Subcutaneous abdominal adipose tissue (tissue), 5 donors: Measurements from ENCODE around the gene TAGLN.

Source experiments
- H3K27ac ChIP-seq: one replicate; pipeline ENCODE4 v1.7.0; 2013; ENCODE audit warnings: low read depth, mild to moderate bottlenecking, inconsistent platforms, low read length, moderate library complexity
- H3K27me3 ChIP-seq, 5 donors: one replicate each; pipeline ENCODE4 v1.7.0; 2013; ENCODE audit warnings: low read length in 5 of 5, inconsistent platforms in 1 of 5; ENCODE audit not compliant: control insufficient read depth in 5 of 5, insufficient read depth in 4 of 5
- H3K36me3 ChIP-seq, 5 donors: one replicate each; pipeline ENCODE4 v1.7.0; 2013; ENCODE audit warnings: low read length in 5 of 5; ENCODE audit not compliant: control insufficient read depth in 5 of 5, insufficient read depth in 5 of 5
- H3K4me1 ChIP-seq, 5 donors: one replicate each; pipeline ENCODE4 v1.7.0; 2013; ENCODE audit warnings: low read length in 5 of 5, mild to moderate bottlenecking in 3 of 5, moderate library complexity in 1 of 5; ENCODE audit not compliant: control insufficient read depth in 5 of 5, insufficient read depth in 5 of 5
- H3K4me3 ChIP-seq, 5 donors: one replicate each; pipeline ENCODE4 v1.7.0; 2013; ENCODE audit warnings: low read length in 5 of 5, low read depth in 1 of 5
- H3K9ac ChIP-seq, 5 donors: one replicate each; pipeline ENCODE4 v1.7.0; 2013; ENCODE audit warnings: low read length in 5 of 5, mild to moderate bottlenecking in 4 of 5, moderate library complexity in 3 of 5
- H3K9me3 ChIP-seq, 5 donors: one replicate each; pipeline ENCODE4 v1.7.0; 2013; ENCODE audit warnings: low read length in 5 of 5; ENCODE audit not compliant: control insufficient read depth in 5 of 5
- donor health status: healthy.
- donor health status: healthy.
- donor health status: healthy.
- donor health status: healthy.
- donor health status: healthy.

The TAGLN gene

DNA sequence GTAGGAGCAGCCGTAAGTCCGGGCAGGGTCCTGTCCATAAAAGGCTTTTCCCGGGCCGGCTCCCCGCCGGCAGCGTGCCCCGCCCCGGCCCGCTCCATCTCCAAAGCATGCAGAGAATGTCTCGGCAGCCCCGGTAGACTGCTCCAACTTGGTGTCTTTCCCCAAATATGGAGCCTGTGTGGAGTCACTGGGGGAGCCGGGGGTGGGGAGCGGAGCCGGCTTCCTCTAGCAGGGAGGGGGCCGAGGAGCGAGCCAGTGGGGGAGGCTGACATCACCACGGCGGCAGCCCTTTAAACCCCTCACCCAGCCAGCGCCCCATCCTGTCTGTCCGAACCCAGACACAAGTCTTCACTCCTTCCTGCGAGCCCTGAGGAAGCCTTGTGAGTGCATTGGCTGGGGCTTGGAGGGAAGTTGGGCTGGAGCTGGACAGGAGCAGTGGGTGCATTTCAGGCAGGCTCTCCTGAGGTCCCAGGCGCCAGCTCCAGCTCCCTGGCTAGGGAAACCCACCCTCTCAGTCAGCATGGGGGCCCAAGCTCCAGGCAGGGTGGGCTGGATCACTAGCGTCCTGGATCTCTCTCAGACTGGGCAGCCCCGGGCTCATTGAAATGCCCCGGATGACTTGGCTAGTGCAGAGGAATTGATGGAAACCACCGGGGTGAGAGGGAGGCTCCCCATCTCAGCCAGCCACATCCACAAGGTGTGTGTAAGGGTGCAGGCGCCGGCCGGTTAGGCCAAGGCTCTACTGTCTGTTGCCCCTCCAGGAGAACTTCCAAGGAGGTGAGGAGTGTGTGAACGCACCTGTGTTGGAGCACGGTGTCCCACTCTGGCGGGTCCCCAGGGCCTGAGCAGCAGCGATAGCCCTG, at the start of gene TAGLN:
TAGLN (plus strand) TSS at position 318 of the 863 bp plus-strand sequence. CDS start 3,644 bp downstream, outside the sequence.
- Histone ChIP-seq H3K9me3 (no peaks in the 10 kb centered on the region), H3K9ac (peak within 1 kb of the TSS; percentile 19 to 67 (median 59)), H3K36me3 (peaks cover 0 to 43% (median 33%) of the 10 kb centered on the region in 5 donors), H3K4me1 (peaks cover 6 to 78% (median 73%) of the 10 kb centered on the region in 5 donors), H3K27ac (peak within 1 kb of the TSS; percentile 79), H3K27me3 (no peaks in the 10 kb centered on the region), H3K4me3 (peak within 1 kb of the TSS; percentile 63 to 71 (median 67))

DNA sequence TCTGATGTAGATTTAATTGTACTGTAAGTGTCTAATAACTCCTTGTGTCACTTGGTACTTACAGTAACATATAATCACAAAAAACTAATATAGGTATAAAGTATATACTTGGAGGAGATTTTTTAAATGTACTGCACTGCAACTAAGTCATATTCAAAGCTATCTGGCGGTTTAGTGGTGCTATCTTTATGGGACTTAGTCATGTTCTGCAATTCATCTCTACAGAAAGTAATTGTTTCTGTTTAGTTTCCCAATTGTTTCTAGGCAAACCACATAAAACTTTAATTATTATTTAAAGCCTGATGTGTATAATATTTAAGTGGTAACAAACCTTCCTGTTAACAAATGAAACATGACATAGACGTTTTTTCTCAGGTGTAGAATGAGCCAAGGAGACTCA, 47.1 kb upstream of the TAGLN start:
- Histone ChIP-seq H3K36me3 (peaks cover 3 to 19% (median 11%) of the 10 kb centered on the region in 5 donors), H3K4me1 (peaks cover 0 to 8% (median 3%) of the 10 kb centered on the region in 5 donors), H3K9ac (no peak overlapping the region)

DNA sequence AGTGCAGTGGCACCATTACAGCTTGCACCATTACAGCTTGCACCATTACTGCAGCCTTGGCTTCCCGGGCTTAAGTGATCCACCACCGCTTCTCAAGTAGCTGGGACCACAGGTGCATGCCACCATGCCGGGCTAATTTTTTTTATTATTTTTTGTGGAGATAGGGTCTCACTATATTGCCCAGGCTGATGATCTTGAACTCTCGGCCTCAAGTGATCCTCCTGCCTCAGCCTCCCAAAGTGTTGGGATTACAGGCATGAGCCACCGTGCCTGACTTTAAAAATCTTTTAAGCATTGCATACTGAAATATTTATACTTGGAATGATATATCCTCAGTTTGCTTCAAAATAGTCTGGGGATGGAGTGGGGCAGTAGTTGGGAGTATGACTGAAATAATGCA, 44.7 kb upstream of the TAGLN start:
- Histone ChIP-seq H3K9ac (no peak overlapping the region), H3K36me3 (peaks cover 3 to 17% (median 7%) of the 10 kb centered on the region in 5 donors), H3K9me3 (no peaks in the 10 kb centered on the region), H3K27ac (no peak overlapping the region), H3K4me1 (no peaks in the 10 kb centered on the region), H3K27me3 (no peaks in the 10 kb centered on the region), H3K4me3 (no peak overlapping the region)

More for the DNA sequence above, 47.1 kb upstream of the TAGLN start:
- H3K27me3 ChIP-seq, result no peaks in the 10 kb centered on the region
- H3K4me3 ChIP-seq, result no peak overlapping the region
- no peaks in the 10 kb centered on the region for H3K9me3 ChIP-seq
- H3K27ac ChIP-seq, result no peak overlapping the region

DNA sequence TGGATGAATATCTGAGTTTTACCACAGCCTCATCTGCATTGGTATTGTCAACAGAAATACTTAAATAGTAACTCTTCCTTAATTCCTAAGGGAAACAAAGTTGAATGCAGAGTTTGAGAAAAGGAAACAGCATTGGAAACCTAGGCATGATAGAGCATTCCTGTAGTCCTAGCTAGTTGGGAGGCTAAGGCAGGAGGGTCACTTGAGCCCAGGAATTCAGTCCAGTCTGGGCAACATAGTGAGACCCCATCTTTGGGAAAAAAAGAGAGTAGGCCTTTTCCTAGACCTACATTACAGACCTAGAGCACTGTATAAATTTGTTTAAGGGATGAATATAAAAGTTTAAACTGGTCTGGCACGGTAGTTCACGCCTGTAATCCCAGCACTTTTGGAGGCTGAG, 41.7 kb upstream of the TAGLN start:
- H3K27ac ChIP-seq, result no peak overlapping the region
- H3K27me3 ChIP-seq, result no peaks in the 10 kb centered on the region
- H3K4me1 ChIP-seq, result no peaks in the 10 kb centered on the region
- no peak overlapping the region for H3K9ac ChIP-seq
- H3K9me3 ChIP-seq, result no peaks in the 10 kb centered on the region
- no peak overlapping the region for H3K4me3 ChIP-seq
- H3K36me3 ChIP-seq, result peaks cover 10 to 37% (median 21%) of the 10 kb centered on the region in 5 donors

DNA sequence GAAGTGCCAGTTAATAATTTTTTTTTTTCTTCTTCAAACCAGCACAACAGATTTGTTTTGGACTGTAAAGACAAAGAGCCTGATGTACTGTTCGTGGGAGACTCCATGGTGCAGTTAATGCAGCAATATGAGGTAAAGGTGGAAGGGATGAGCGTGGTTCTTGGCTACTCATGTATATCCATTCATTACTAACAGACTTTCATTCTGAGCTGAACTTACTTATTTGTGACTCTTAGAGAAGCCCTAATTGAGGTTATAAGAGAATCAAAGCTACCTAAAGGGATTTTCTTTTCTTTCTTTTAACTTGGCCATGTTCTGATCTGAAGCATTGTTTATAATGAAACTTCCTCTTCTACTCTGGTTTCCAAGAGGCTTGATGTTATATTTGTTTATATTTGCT, 39.3 kb upstream of the TAGLN start:
- peaks cover 14 to 54% (median 32%) of the 10 kb centered on the region in 5 donors for H3K36me3 ChIP-seq
- no peak overlapping the region for H3K9ac ChIP-seq
- H3K27ac ChIP-seq, result no peak overlapping the region
- H3K4me3 ChIP-seq, result no peak overlapping the region
- H3K9me3 ChIP-seq, result no peaks in the 10 kb centered on the region
- no peaks in the 10 kb centered on the region for H3K27me3 ChIP-seq
- no peaks in the 10 kb centered on the region for H3K4me1 ChIP-seq

DNA sequence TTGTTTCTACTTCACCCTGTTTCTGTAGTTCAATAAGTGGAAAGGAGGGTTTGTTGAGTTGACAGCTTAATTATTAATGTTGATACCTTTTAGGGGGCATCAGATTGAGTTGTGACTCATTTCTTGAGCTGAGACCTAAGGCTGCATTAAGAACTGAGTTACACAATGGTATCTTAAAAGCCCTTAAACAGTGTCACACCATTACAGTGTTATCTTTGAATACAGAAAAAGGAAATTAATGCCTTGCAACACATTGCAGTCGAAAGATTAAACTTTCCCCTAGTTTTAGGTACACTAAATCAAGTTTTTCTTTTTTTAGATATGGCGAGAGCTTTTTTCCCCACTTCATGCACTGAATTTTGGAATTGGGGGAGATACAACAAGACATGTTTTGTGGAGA, 38.3 kb upstream of the TAGLN start:
- H3K4me3 ChIP-seq, result no peak overlapping the region
- H3K4me1 ChIP-seq, result no peaks in the 10 kb centered on the region
- H3K27me3 ChIP-seq, result no peaks in the 10 kb centered on the region
- no peak overlapping the region for H3K27ac ChIP-seq
- H3K9me3 ChIP-seq, result no peaks in the 10 kb centered on the region
- peaks cover 19 to 60% (median 36%) of the 10 kb centered on the region in 5 donors for H3K36me3 ChIP-seq
- H3K9ac ChIP-seq, result no peak overlapping the region

DNA sequence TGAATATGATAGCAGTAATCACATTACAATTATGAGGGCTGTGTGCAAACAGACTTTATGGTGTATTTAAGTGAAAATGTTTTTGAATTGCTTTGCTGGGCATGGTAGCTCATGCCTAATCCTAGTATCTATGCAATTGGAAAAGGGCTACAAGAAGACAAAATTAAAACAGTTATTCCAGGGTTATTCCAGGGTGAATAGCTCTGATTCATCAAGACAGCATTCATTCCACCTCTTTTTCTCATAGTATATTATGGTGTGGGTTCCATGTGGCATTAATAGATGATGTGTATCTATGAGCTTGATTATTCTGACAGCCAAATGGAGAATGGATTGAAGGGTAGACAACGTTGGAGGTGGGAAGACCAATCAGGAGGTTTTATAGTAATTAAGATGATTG, 32.7 kb upstream of the TAGLN start:
- Histone ChIP-seq H3K9ac (no peak overlapping the region), H3K36me3 (peaks cover 36 to 80% (median 57%) of the 10 kb centered on the region in 5 donors)

DNA sequence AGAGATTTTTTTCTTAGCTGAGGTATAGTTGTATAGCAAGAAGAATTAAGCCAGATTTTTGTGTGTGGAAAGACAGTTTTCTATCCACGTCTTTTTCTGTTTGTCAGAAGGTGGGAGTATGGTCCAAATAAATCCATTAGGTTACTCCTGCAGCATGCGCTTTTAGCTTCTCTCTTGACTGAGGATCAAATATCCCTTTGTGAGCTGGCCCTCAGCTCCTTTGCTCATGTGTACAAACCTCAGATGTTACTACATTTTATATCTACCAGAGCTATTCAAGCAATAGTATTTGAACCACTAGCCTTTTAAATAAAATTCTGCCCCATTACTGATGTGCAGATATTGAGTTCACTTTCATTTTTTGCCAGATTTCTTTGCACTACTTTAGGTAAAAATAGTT, 29.4 kb upstream of the TAGLN start:
- Histone ChIP-seq H3K9ac (no peak overlapping the region), H3K27me3 (no peaks in the 10 kb centered on the region), H3K4me3 (no peak overlapping the region), H3K4me1 (peaks cover 0 to 39% (median 25%) of the 10 kb centered on the region in 5 donors), H3K36me3 (peaks cover 25 to 53% (median 31%) of the 10 kb centered on the region in 5 donors), H3K9me3 (no peaks in the 10 kb centered on the region), H3K27ac (no peak overlapping the region)

More for the DNA sequence above, 32.7 kb upstream of the TAGLN start:
- H3K9me3 ChIP-seq, result no peaks in the 10 kb centered on the region
- H3K27ac ChIP-seq, result peak overlapping the region; percentile 5
- peaks cover 0 to 17% (median 6%) of the 10 kb centered on the region in 5 donors for H3K4me1 ChIP-seq
- H3K4me3 ChIP-seq, result no peak overlapping the region
- H3K27me3 ChIP-seq, result no peaks in the 10 kb centered on the region

DNA sequence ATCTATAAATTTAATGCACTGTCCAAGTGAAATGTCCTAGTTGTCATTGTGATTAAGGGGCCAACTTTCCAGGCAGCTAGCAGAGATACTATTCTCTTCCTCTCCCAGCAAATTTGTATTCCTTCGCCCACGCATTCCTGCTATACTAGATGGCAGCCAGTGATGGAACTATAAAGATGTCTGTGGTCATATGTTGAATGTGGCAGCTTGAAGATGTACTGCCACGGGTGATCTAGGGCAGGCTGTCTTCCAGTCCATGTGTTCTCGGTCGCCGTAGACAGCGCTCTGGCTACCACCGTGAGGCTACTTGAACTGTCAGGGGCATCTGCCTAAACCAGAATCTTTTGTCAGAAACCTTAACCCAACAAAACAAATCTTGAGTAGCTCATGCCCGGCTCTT, 29.0 kb upstream of the TAGLN start:
- Histone ChIP-seq H3K27ac (no peak overlapping the region), H3K4me1 (peaks cover 0 to 39% (median 29%) of the 10 kb centered on the region in 5 donors), H3K9ac (no peak overlapping the region), H3K4me3 (no peak overlapping the region), H3K27me3 (no peaks in the 10 kb centered on the region), H3K9me3 (no peaks in the 10 kb centered on the region), H3K36me3 (peaks cover 23 to 50% (median 30%) of the 10 kb centered on the region in 5 donors)

DNA sequence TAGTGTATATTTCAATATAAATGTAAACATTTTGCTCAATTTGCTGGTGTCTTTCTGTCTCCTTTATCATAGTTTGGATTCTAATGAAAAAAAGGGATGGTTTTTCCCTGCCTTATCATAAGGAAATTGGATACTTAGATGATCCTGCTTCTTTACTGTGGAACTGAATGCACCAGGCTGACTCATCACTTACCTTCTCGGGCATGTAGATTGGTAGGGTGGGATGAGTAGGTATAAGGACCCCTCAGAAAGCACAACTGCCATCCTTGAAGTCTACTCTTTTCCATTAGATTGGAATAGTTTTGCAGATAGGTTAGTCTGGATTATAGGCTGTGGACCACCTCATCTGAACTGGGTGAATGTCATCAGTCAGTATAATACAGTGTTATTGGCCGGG, 28.2 kb upstream of the TAGLN start:
- Histone ChIP-seq H3K4me3 (no peak overlapping the region), H3K4me1 (peaks cover 0 to 42% (median 31%) of the 10 kb centered on the region in 5 donors), H3K27ac (peak overlapping the region; percentile 26), H3K9ac (no peak overlapping the region), H3K27me3 (no peaks in the 10 kb centered on the region), H3K36me3 (peaks cover 18 to 42% (median 24%) of the 10 kb centered on the region in 5 donors), H3K9me3 (no peaks in the 10 kb centered on the region)
